ENCODE measurements around the gene PPFIA2.

DNA sequence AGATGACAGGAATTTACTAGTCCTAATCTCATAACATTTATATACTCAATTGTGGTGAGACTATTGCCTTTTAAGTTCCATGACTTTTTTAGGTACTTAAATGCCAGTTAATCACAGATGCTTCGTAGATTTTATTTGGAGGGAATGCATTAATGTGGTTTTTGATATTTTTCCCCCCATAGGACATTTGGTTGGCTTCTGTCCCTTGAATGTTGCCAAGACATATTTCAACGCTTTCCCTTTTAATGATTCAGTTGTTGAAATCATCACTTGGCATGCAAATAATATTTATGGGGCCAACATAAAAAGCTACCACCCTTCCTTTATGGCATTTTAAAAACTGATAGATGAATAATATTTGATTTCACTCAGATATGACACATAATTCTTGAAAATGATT is 509.2 kb downstream of the PPFIA2 start:
- TF ChIP-seq, protein P1, sequence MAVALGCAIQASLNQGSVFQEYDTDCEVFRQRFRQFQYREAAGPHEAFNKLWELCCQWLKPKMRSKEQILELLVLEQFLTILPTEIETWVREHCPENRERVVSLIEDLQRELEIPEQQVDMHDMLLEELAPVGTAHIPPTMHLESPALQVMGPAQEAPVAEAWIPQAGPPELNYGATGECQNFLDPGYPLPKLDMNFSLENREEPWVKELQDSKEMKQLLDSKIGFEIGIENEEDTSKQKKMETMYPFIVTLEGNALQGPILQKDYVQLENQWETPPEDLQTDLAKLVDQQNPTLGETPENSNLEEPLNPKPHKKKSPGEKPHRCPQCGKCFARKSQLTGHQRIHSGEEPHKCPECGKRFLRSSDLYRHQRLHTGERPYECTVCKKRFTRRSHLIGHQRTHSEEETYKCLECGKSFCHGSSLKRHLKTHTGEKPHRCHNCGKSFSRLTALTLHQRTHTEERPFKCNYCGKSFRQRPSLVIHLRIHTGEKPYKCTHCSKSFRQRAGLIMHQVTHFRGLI (CRISPR knock-in tag; IDR thresholded peaks at IDR 0.05), result no peak
- TF ChIP-seq ZNF785 (CRISPR knock-in tag; IDR thresholded peaks at IDR 0.05) (no peak), POLR3G (IDR thresholded peaks at IDR 0.05; ENCODE audit: extremely low read depth, insufficient read length, insufficient replicate concordance) (no peak), WHSC1 (IDR thresholded peaks at IDR 0.05; ENCODE audit: low read length) (no peak)
- TF ChIP-seq, protein P2, sequence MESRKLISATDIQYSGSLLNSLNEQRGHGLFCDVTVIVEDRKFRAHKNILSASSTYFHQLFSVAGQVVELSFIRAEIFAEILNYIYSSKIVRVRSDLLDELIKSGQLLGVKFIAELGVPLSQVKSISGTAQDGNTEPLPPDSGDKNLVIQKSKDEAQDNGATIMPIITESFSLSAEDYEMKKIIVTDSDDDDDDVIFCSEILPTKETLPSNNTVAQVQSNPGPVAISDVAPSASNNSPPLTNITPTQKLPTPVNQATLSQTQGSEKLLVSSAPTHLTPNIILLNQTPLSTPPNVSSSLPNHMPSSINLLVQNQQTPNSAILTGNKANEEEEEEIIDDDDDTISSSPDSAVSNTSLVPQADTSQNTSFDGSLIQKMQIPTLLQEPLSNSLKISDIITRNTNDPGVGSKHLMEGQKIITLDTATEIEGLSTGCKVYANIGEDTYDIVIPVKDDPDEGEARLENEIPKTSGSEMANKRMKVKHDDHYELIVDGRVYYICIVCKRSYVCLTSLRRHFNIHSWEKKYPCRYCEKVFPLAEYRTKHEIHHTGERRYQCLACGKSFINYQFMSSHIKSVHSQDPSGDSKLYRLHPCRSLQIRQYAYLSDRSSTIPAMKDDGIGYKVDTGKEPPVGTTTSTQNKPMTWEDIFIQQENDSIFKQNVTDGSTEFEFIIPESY (CRISPR knock-in tag; IDR thresholded peaks at IDR 0.05), result no peak
- TF ChIP-seq, protein P3, sequence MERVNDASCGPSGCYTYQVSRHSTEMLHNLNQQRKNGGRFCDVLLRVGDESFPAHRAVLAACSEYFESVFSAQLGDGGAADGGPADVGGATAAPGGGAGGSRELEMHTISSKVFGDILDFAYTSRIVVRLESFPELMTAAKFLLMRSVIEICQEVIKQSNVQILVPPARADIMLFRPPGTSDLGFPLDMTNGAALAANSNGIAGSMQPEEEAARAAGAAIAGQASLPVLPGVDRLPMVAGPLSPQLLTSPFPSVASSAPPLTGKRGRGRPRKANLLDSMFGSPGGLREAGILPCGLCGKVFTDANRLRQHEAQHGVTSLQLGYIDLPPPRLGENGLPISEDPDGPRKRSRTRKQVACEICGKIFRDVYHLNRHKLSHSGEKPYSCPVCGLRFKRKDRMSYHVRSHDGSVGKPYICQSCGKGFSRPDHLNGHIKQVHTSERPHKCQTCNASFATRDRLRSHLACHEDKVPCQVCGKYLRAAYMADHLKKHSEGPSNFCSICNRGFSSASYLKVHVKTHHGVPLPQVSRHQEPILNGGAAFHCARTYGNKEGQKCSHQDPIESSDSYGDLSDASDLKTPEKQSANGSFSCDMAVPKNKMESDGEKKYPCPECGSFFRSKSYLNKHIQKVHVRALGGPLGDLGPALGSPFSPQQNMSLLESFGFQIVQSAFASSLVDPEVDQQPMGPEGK (CRISPR knock-in tag; IDR thresholded peaks at IDR 0.05; ENCODE audit: borderline replicate concordance), result no peak
